WTC11 (cell line): ENCODE data around the gene MYPN. TPM values are rescaled to one million over a fixed set of nuclear protein-coding genes. Genes with fewer than 3 reads are reported as not detected.

ENCODE experiments used
- ATAC-seq: fragments of 200-7000 bp; cut with Tn5 transposase; 2 replicates; pipeline ENCODE4 v1.10.0; 2021; ENCODE audit warnings: mild to moderate bottlenecking, moderate library complexity
- CTCF ChIA-PET: fragments of 300-600 bp; sonication (Branson Sonifier 250); formaldehyde crosslinking; loops from one replicate; lab custom pipeline; 2021; ENCODE audit warnings: antibody characterized with exemption; lab: Charles Lee
- POLR2A ChIA-PET: fragments of 350-600 bp; sonication (Branson Sonifier 250); formaldehyde crosslinking; loops from one replicate; lab custom pipeline; 2021; ENCODE audit warnings: antibody characterized with exemption; lab: Charles Lee
- DNase-seq: peaks from one replicate; pipeline ENCODE4 v3.0.0; 2021; ENCODE audit warnings: low spot score
- H3K27ac Mint-ChIP-seq: 2 replicates; pipeline ENCODE4 v1.8.0; 2021; ENCODE audit warnings: mixed read lengths
- H3K27me3 Mint-ChIP-seq: 2 replicates; pipeline ENCODE4 v1.8.0; 2021; ENCODE audit warnings: low read depth, mild to moderate bottlenecking, moderate library complexity, mixed read lengths
- H3K36me3 Mint-ChIP-seq: 2 replicates; pipeline ENCODE4 v1.8.0; 2021; ENCODE audit warnings: mixed read lengths
- H3K4me1 Mint-ChIP-seq: 2 replicates; pipeline ENCODE4 v1.8.0; 2022; ENCODE audit warnings: mixed read lengths
- H3K4me3 Mint-ChIP-seq: 2 replicates; pipeline ENCODE4 v1.8.0; 2021; ENCODE audit warnings: mild to moderate bottlenecking, moderate library complexity, mixed read lengths
- H3K9me3 Mint-ChIP-seq: 2 replicates; pipeline ENCODE4 v1.8.0; 2021; ENCODE audit warnings: mixed read lengths
- ATF2 ChIP-seq: sonication (generic); formaldehyde crosslinking; IDR thresholded peaks from 2 replicates; pipeline ENCODE4 v1.8.1; 2022; ENCODE audit warnings: low read depth, missing genetic modification reagents, borderline replicate concordance
- E2F5 ChIP-seq: sonication (generic); formaldehyde crosslinking; IDR thresholded peaks from 2 replicates; pipeline ENCODE4 v1.8.1; 2022; ENCODE audit warnings: mild to moderate bottlenecking, moderate library complexity, missing genetic modification reagents
- EMX1 ChIP-seq: fragments of 250-450 bp; sonication (Bioruptor Pico); IDR thresholded peaks from 2 replicates; pipeline ENCODE4 v1.8.0; 2021; ENCODE audit warnings: mild to moderate bottlenecking
- FOXJ3 ChIP-seq: sonication (generic); formaldehyde crosslinking; IDR thresholded peaks from 2 replicates; pipeline ENCODE4 v1.9.0; 2021; ENCODE audit warnings: missing genetic modification reagents, mild to moderate bottlenecking, borderline replicate concordance
- IRF2 ChIP-seq: sonication (generic); formaldehyde crosslinking; IDR thresholded peaks from 2 replicates; pipeline ENCODE4 v1.8.0; 2022; ENCODE audit warnings: low read depth, missing genetic modification reagents, borderline replicate concordance
- KAT7 ChIP-seq: sonication (generic); formaldehyde crosslinking; IDR thresholded peaks from 2 replicates; pipeline ENCODE4 v1.8.1; 2023; ENCODE audit warnings: missing genetic modification reagents, mild to moderate bottlenecking, borderline replicate concordance
- NR1H2 ChIP-seq: sonication (generic); formaldehyde crosslinking; IDR thresholded peaks from 2 replicates; pipeline ENCODE4 v1.9.0; 2021; ENCODE audit warnings: mild to moderate bottlenecking, moderate library complexity, missing genetic modification reagents
- OVOL2 ChIP-seq: fragments of 250-450 bp; sonication (Bioruptor Pico); IDR thresholded peaks from 2 replicates; pipeline ENCODE4 v1.9.0; 2021; ENCODE audit warnings: mild to moderate bottlenecking, borderline replicate concordance
- RELA ChIP-seq: sonication (generic); formaldehyde crosslinking; IDR thresholded peaks from 2 replicates; pipeline ENCODE4 v1.8.1; 2022; ENCODE audit warnings: missing genetic modification reagents, mild to moderate bottlenecking, borderline replicate concordance
- USF2 ChIP-seq: sonication (generic); formaldehyde crosslinking; IDR thresholded peaks from 2 replicates; pipeline ENCODE4 v1.8.1; 2023; ENCODE audit warnings: mild to moderate bottlenecking, missing genetic modification reagents, moderate library complexity
- ZNF138 ChIP-seq: sonication (generic); formaldehyde crosslinking; conservative IDR thresholded peaks from 2 replicates; pipeline ENCODE4 v1.8.1; 2022; ENCODE audit warnings: mild to moderate bottlenecking, moderate library complexity, missing genetic modification reagents
- ZNF232 ChIP-seq: sonication (generic); formaldehyde crosslinking; IDR thresholded peaks from 2 replicates; pipeline ENCODE4 v1.8.0; 2022; ENCODE audit warnings: mild to moderate bottlenecking, missing genetic modification reagents
- ZNF263 ChIP-seq: sonication (generic); formaldehyde crosslinking; IDR thresholded peaks from 2 replicates; pipeline ENCODE4 v1.8.1; 2022; ENCODE audit warnings: low read depth, mild to moderate bottlenecking, moderate library complexity, missing genetic modification reagents
- ZNF396 ChIP-seq: fragments of 250-450 bp; sonication (Bioruptor Pico); IDR thresholded peaks from 2 replicates; pipeline ENCODE4 v1.8.0; 2021; ENCODE audit warnings: mild to moderate bottlenecking, moderate library complexity, borderline replicate concordance
- ZNF423 ChIP-seq: fragments of 250-450 bp; sonication (Bioruptor Pico); IDR thresholded peaks from 2 replicates; pipeline ENCODE4 v2.1.2; 2022; ENCODE audit warnings: mild to moderate bottlenecking, moderate library complexity
- total RNA-seq: library from RNA; stranded (reverse); gene quantifications from 3 replicates; pipeline ENCODE4 v1.2.3, GENCODE V29; 2021
- TF ChIP-seq, protein P1 (sequence below): sonication (generic); formaldehyde crosslinking; IDR thresholded peaks from 2 replicates; pipeline ENCODE4 v1.8.1; 2023; ENCODE audit warnings: mild to moderate bottlenecking, missing genetic modification reagents
- TF ChIP-seq, protein P2 (sequence below): fragments of 250-450 bp; sonication (Bioruptor Pico); IDR thresholded peaks from 2 replicates; pipeline ENCODE4 v1.9.0; 2021; ENCODE audit warnings: mild to moderate bottlenecking, borderline replicate concordance
- TF ChIP-seq, protein P3 (sequence below): sonication (generic); formaldehyde crosslinking; IDR thresholded peaks from 2 replicates; pipeline ENCODE4 v1.8.1; 2022; ENCODE audit warnings: missing genetic modification reagents, borderline replicate concordance
- TF ChIP-seq, protein P4 (sequence below): sonication (generic); formaldehyde crosslinking; IDR thresholded peaks from 2 replicates; pipeline ENCODE4 v1.8.0; 2023; ENCODE audit warnings: mild to moderate bottlenecking, missing genetic modification reagents
- TF ChIP-seq, protein P5 (sequence below): sonication (generic); formaldehyde crosslinking; IDR thresholded peaks from 2 replicates; pipeline ENCODE4 v1.8.1; 2022; ENCODE audit warnings: low read depth, mild to moderate bottlenecking, moderate library complexity, missing genetic modification reagents, borderline replicate concordance

The MYPN gene
- total RNA-seq, 1 experiment from 2014 or later = not detected

DNA sequence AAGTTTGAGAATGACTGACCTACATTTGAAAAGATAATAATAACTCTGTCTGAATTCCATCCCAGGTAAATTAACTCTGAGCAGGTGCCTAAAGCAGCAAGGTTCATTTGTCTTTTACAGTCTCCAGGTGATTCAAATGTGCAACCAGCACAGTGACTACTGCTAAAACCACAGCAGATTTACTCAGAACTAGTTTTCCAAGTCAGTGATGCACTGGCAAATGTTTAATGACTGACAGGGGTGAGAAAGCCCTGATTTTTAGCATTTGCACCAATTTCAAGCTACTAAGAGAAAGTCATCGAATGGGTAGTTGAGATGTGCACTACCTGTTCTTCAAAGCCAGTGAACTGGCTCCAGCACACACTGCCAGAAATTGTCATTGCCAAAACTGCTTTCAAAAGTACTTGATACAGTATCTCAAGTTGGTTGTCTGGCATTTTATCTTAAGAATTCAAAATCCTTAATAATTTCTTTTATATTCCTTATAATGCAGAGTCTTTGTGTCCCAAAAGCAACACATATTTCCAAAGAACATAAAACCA, 62.3 kb downstream of the MYPN start:
- ATAC-seq (no peak), DNase-seq (no peak)
- TF ChIP-seq ZNF232 (no peak), ATF2 (CRISPR knock-in tag) (no peak), KAT7 (no peak), NR1H2 (CRISPR knock-in tag) (no peak), USF2 (CRISPR knock-in tag) (no peak), ZNF423 (CRISPR knock-in tag) (no peak), ZNF138 (no peak), IRF2 (CRISPR knock-in tag) (no peak)
- TF ChIP-seq, protein P1, sequence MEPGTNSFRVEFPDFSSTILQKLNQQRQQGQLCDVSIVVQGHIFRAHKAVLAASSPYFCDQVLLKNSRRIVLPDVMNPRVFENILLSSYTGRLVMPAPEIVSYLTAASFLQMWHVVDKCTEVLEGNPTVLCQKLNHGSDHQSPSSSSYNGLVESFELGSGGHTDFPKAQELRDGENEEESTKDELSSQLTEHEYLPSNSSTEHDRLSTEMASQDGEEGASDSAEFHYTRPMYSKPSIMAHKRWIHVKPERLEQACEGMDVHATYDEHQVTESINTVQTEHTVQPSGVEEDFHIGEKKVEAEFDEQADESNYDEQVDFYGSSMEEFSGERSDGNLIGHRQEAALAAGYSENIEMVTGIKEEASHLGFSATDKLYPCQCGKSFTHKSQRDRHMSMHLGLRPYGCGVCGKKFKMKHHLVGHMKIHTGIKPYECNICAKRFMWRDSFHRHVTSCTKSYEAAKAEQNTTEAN (CRISPR knock-in tag) = no peak
- TF ChIP-seq, protein P2, sequence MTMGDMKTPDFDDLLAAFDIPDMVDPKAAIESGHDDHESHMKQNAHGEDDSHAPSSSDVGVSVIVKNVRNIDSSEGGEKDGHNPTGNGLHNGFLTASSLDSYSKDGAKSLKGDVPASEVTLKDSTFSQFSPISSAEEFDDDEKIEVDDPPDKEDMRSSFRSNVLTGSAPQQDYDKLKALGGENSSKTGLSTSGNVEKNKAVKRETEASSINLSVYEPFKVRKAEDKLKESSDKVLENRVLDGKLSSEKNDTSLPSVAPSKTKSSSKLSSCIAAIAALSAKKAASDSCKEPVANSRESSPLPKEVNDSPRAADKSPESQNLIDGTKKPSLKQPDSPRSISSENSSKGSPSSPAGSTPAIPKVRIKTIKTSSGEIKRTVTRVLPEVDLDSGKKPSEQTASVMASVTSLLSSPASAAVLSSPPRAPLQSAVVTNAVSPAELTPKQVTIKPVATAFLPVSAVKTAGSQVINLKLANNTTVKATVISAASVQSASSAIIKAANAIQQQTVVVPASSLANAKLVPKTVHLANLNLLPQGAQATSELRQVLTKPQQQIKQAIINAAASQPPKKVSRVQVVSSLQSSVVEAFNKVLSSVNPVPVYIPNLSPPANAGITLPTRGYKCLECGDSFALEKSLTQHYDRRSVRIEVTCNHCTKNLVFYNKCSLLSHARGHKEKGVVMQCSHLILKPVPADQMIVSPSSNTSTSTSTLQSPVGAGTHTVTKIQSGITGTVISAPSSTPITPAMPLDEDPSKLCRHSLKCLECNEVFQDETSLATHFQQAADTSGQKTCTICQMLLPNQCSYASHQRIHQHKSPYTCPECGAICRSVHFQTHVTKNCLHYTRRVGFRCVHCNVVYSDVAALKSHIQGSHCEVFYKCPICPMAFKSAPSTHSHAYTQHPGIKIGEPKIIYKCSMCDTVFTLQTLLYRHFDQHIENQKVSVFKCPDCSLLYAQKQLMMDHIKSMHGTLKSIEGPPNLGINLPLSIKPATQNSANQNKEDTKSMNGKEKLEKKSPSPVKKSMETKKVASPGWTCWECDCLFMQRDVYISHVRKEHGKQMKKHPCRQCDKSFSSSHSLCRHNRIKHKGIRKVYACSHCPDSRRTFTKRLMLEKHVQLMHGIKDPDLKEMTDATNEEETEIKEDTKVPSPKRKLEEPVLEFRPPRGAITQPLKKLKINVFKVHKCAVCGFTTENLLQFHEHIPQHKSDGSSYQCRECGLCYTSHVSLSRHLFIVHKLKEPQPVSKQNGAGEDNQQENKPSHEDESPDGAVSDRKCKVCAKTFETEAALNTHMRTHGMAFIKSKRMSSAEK (CRISPR knock-in tag) = no peak
- TF ChIP-seq, protein P3, sequence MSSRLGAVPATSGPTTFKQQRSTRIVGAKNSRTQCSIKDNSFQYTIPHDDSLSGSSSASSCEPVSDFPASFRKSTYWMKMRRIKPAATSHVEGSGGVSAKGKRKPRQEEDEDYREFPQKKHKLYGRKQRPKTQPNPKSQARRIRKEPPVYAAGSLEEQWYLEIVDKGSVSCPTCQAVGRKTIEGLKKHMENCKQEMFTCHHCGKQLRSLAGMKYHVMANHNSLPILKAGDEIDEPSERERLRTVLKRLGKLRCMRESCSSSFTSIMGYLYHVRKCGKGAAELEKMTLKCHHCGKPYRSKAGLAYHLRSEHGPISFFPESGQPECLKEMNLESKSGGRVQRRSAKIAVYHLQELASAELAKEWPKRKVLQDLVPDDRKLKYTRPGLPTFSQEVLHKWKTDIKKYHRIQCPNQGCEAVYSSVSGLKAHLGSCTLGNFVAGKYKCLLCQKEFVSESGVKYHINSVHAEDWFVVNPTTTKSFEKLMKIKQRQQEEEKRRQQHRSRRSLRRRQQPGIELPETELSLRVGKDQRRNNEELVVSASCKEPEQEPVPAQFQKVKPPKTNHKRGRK (CRISPR knock-in tag) = no peak
- Mint-ChIP-seq H3K9me3 (peaks cover 7% of the 10 kb centered on the region), H3K4me1 (0 out of 2 replicates have a peak, but pooled peaks cover 6% of the 10 kb centered on the region), H3K36me3 (0 out of 2 replicates have a peak, but pooled peaks cover 3% of the 10 kb centered on the region), H3K27me3 (no peaks in the 10 kb centered on the region), H3K27ac (no peak overlapping the region), H3K4me3 (no peak overlapping the region)
- ChIA-PET CTCF (interaction anchor here (1.0 kb wide), 1 partner anchor 15 kb away, joined by 3 read pairs; no protein-coding TSS in a partner anchor), POLR2A (no interaction called here)

DNA sequence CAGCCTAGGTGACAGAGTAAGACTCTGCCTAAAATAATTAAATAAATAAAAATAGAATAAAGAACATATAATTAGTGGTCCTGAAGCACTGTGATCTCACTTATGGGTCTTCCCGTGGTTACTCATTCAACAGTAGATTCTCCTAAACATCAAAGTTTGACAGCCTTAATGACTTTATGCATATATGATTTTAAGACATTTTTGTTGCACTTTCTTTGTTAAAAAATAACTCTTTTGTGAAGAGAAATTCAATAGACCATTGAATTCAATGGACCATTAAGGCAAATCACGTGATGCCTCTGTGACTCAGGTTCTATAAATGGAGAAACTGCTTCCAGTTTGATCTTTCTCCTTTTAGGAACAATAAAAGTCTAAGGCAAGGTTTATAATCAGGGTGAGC, 63.0 kb downstream of the MYPN start:
- H3K36me3 Mint-ChIP-seq = 0 out of 2 replicates have a peak, but pooled peaks cover 3% of the 10 kb centered on the region
- no peak for ATAC-seq
- POLR2A ChIA-PET = no interaction called here

More for the DNA sequence above, 63.0 kb downstream of the MYPN start:
- no peaks in the 10 kb centered on the region for H3K27me3 Mint-ChIP-seq
- H3K27ac Mint-ChIP-seq = no peak overlapping the region
- peaks cover 7% of the 10 kb centered on the region for H3K9me3 Mint-ChIP-seq
- 0 out of 2 replicates have a peak, but pooled peaks cover 6% of the 10 kb centered on the region for H3K4me1 Mint-ChIP-seq
- TF ChIP-seq EMX1 (no peak), OVOL2 (CRISPR knock-in tag) (no peak), FOXJ3 (no peak), RELA (CRISPR knock-in tag) (no peak), E2F5 (CRISPR knock-in tag) (no peak), ZNF263 (CRISPR knock-in tag) (no peak), IRF2 (CRISPR knock-in tag) (no peak), ZNF396 (CRISPR knock-in tag) (no peak)
- TF ChIP-seq, protein P4, sequence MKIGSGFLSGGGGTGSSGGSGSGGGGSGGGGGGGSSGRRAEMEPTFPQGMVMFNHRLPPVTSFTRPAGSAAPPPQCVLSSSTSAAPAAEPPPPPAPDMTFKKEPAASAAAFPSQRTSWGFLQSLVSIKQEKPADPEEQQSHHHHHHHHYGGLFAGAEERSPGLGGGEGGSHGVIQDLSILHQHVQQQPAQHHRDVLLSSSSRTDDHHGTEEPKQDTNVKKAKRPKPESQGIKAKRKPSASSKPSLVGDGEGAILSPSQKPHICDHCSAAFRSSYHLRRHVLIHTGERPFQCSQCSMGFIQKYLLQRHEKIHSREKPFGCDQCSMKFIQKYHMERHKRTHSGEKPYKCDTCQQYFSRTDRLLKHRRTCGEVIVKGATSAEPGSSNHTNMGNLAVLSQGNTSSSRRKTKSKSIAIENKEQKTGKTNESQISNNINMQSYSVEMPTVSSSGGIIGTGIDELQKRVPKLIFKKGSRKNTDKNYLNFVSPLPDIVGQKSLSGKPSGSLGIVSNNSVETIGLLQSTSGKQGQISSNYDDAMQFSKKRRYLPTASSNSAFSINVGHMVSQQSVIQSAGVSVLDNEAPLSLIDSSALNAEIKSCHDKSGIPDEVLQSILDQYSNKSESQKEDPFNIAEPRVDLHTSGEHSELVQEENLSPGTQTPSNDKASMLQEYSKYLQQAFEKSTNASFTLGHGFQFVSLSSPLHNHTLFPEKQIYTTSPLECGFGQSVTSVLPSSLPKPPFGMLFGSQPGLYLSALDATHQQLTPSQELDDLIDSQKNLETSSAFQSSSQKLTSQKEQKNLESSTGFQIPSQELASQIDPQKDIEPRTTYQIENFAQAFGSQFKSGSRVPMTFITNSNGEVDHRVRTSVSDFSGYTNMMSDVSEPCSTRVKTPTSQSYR = no peak
- TF ChIP-seq, protein P5, sequence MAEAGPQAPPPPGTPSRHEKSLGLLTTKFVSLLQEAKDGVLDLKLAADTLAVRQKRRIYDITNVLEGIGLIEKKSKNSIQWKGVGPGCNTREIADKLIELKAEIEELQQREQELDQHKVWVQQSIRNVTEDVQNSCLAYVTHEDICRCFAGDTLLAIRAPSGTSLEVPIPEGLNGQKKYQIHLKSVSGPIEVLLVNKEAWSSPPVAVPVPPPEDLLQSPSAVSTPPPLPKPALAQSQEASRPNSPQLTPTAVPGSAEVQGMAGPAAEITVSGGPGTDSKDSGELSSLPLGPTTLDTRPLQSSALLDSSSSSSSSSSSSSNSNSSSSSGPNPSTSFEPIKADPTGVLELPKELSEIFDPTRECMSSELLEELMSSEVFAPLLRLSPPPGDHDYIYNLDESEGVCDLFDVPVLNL = no peak
- TF ChIP-seq, all 79 proteins: peak for 0
- no peak for DNase-seq
- CTCF ChIA-PET = no interaction called here
- H3K4me3 Mint-ChIP-seq = no peak overlapping the region
